ENCODE data around the gene SLC38A11. TPM values are rescaled to one million over a fixed set of nuclear protein-coding genes. Genes with fewer than 3 reads are reported as not detected.

The SLC38A11 gene
- total and polyA plus RNA-seq, 2 experiments from 2014 or later, result not detected

- DNase-seq (ENCODE audit: low spot score), result no peak
- Histone ChIP-seq H3K4me2 (no peak overlapping the region), H3K4me3 (no peak overlapping the region), H2AFZ (no peak overlapping the region), H3K79me2 (replicated peaks; ENCODE audit: insufficient read depth) (no peaks in the 10 kb centered on the region), H3F3A (replicated peaks; ENCODE audit: low read depth) (no peaks in the 10 kb centered on the region), H3K27me3 (ENCODE audit: insufficient read depth) (no peaks in the 10 kb centered on the region), H3K36me3 (ENCODE audit: insufficient read depth) (no peaks in the 10 kb centered on the region), H3K27ac (ENCODE audit: low read depth) (no peak overlapping the region), H3K9me2 (ENCODE audit: insufficient read depth) (no peaks in the 10 kb centered on the region), H3K4me1 (ENCODE audit: insufficient read depth) (no peaks in the 10 kb centered on the region), H4K20me1 (replicated peaks; ENCODE audit: insufficient read depth) (no peaks in the 10 kb centered on the region)
- H3K27ac Mint-ChIP-seq, result no peak overlapping the region
- H3K27me3 Mint-ChIP-seq (ENCODE audit: insufficient read depth, low read depth, poor library complexity), result no peaks in the 10 kb centered on the region
- no peak for ATAC-seq
- no peaks in the 10 kb centered on the region for H3K9me3 Mint-ChIP-seq
- no peaks in the 10 kb centered on the region for H3K4me1 Mint-ChIP-seq
- TF ChIP-seq STAT1 (IDR thresholded peaks at IDR 0.05; ENCODE audit: unreplicated experiment) (no peak), ZNF331 (CRISPR knock-in tag; IDR thresholded peaks at IDR 0.05; ENCODE audit: low read depth) (no peak), ZNF462 (CRISPR knock-in tag; IDR thresholded peaks at IDR 0.05) (no peak), NANOG (IDR thresholded peaks at IDR 0.05; ENCODE audit: borderline replicate concordance) (no peak), ETS1 (IDR thresholded peaks at IDR 0.05) (no peak), ZNF114 (CRISPR knock-in tag; IDR thresholded peaks at IDR 0.05) (no peak), CREB1 (CRISPR knock-in tag; IDR thresholded peaks at IDR 0.05; ENCODE audit: low read depth) (no peak), REST (IDR thresholded peaks at IDR 0.05; ENCODE audit: unreplicated experiment) (no peak), EZH2 (IDR thresholded peaks at IDR 0.05; ENCODE audit: low read depth, unreplicated experiment) (no peak), JUNB (IDR thresholded peaks at IDR 0.05; ENCODE audit: unreplicated experiment) (no peak), POLR2AphosphoS5 (IDR thresholded peaks at IDR 0.05; ENCODE audit: low read depth) (no peak), CTCF (conservative IDR thresholded peaks at IDR 0.05; ENCODE audit: low read depth in 2 of 2) (no peak), EZH2phosphoT487 (IDR thresholded peaks at IDR 0.05; ENCODE audit: unreplicated experiment) (no peak)
- no peak overlapping the region for H3K4me3 Mint-ChIP-seq
- H3K36me3 Mint-ChIP-seq (ENCODE audit: low read depth), result no peaks in the 10 kb centered on the region
Measured at GRCh38 chr2:164979113-164979512, 23.8 kb upstream of the SLC38A11 start.

Measured in GM23338 (cell line).